Tibial nerve (tissue), 4 donors: ENCODE data around the gene SLC27A4.

Experiments used
- EP300 ChIP-seq, 2 donors: sonication (generic); formaldehyde crosslinking; IDR thresholded peaks; one replicate each; pipeline ENCODE4 v1.6.1; 2017; ENCODE audit warnings: antibody characterized with exemption in 2 of 2, mild to moderate bottlenecking in 1 of 2
- POLR2A ChIP-seq, 2 donors: fragments of 450-650 bp; IDR thresholded peaks; one replicate each; pipeline ENCODE4 v1.6.1; 2017; ENCODE audit warnings: antibody characterized with exemption in 2 of 2, mild to moderate bottlenecking in 2 of 2, moderate library complexity in 2 of 2
- TF ChIP-seq, protein P1 (sequence below), 5 experiments: fragments of 200-600 bp in 3 of 5; fragments of 450-650 bp in 2 of 5; sonication (generic) in 3 of 5; IDR thresholded peaks; one replicate each; pipeline ENCODE4 v1.5.1; 2016 to 2019; ENCODE audit warnings: antibody characterized with exemption in 5 of 5, mild to moderate bottlenecking in 3 of 5, moderate library complexity in 2 of 5

DNA sequence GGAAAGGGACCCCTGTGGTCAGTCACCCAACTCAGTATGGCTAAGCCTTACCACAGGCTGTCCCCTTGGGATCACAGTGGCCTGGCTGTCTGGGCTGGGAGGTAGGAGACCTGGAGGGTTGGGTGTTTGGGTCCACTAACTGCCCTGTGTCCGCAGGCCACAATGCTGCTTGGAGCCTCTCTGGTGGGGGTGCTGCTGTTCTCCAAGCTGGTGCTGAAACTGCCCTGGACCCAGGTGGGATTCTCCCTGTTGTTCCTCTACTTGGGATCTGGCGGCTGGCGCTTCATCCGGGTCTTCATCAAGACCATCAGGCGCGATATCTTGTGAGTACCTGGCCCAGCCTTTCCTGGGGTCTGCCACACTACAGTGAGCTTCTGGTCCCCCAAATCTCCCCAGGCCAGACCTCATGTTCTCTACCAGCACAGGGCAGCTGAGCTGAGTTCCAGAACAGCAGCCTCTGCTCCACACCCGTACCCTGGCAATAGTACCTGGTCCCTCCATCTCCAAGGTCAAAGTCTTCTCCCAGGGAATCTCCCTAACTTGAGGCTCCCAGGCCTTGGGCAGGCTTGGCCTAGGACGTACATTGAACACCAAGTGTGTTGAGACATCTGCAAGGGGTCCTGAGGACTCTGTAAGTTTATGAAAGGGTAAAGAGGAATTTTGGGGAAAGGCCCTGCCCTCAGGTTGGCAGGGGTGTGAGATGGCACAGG lies 2.8 kb downstream of the SLC27A4 start:
- TF ChIP-seq POLR2A (IDR thresholded peaks at IDR 0.05) (no peak), EP300 (IDR thresholded peaks at IDR 0.05) (no peak)
- TF ChIP-seq, protein P1, sequence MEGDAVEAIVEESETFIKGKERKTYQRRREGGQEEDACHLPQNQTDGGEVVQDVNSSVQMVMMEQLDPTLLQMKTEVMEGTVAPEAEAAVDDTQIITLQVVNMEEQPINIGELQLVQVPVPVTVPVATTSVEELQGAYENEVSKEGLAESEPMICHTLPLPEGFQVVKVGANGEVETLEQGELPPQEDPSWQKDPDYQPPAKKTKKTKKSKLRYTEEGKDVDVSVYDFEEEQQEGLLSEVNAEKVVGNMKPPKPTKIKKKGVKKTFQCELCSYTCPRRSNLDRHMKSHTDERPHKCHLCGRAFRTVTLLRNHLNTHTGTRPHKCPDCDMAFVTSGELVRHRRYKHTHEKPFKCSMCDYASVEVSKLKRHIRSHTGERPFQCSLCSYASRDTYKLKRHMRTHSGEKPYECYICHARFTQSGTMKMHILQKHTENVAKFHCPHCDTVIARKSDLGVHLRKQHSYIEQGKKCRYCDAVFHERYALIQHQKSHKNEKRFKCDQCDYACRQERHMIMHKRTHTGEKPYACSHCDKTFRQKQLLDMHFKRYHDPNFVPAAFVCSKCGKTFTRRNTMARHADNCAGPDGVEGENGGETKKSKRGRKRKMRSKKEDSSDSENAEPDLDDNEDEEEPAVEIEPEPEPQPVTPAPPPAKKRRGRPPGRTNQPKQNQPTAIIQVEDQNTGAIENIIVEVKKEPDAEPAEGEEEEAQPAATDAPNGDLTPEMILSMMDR (IDR thresholded peaks at IDR 0.05), result no peak
